Neural cell (in vitro differentiated cells): ENCODE data around the gene MTFP1. TPM values are rescaled to one million over a fixed set of nuclear protein-coding genes. Genes with fewer than 3 reads are reported as not detected.

Source experiments
- H2AFZ ChIP-seq: fragments of 200-600, 300-800 bp; sonication (generic), shearing (Covaris generic); 2 replicates; pipeline ENCODE4 v1.6.0; 2014; ENCODE audit warnings: low read depth, mild to moderate bottlenecking, antibody characterized with exemption, low read length, moderate library complexity
- H3F3A ChIP-seq: fragments of 200-600 bp; shearing (Covaris generic); 2 replicates; pipeline ENCODE4 v1.6.1; 2016; ENCODE audit warnings: mild to moderate bottlenecking, moderate library complexity, mixed read lengths, antibody characterized with exemption, low read length; ENCODE audit not compliant: insufficient read depth, poor library complexity, severe bottlenecking
- H3K27ac ChIP-seq: fragments of 200-600, 300-800 bp; sonication (generic), shearing (Covaris generic); 2 replicates; pipeline ENCODE4 v1.5.1; 2014; ENCODE audit warnings: mild to moderate bottlenecking, low read length, moderate library complexity
- H3K27me3 ChIP-seq: fragments of 300-800, 200-600 bp; sonication (generic), shearing (Covaris generic); 2 replicates; pipeline ENCODE4 v1.6.0; 2014; ENCODE audit warnings: mild to moderate bottlenecking, low read depth, low read length, moderate library complexity; ENCODE audit not compliant: insufficient read depth
- H3K36me3 ChIP-seq: fragments of 300-800, 200-600 bp; sonication (generic), shearing (Covaris generic); 2 replicates; pipeline ENCODE4 v1.5.1; 2014; ENCODE audit warnings: mild to moderate bottlenecking, antibody characterized with exemption, low read length, moderate library complexity; ENCODE audit not compliant: insufficient read depth
- H3K4me2 ChIP-seq: fragments of 300-800, 200-600 bp; sonication (generic), shearing (Covaris generic); 2 replicates; pipeline ENCODE4 v1.6.0; 2014; ENCODE audit warnings: mild to moderate bottlenecking, low read length
- H3K4me3 ChIP-seq: fragments of 300-800, 200-600 bp; sonication (generic), shearing (Covaris generic); 2 replicates; pipeline ENCODE4 v1.5.1; 2014; ENCODE audit warnings: mild to moderate bottlenecking, low read length, moderate library complexity
- H3K79me2 ChIP-seq: fragments of 200-600 bp; shearing (Covaris generic); replicated peaks from 2 replicates; pipeline ENCODE4 v1.6.0; 2014; ENCODE audit warnings: mild to moderate bottlenecking, low read length, moderate library complexity; ENCODE audit not compliant: insufficient read depth
- H3K9ac ChIP-seq: fragments of 300-800, 200-600 bp; sonication (generic), shearing (Covaris generic); 2 replicates; pipeline ENCODE4 v1.6.1; 2016; ENCODE audit warnings: mild to moderate bottlenecking, low read length, mixed read lengths
- H3K9me2 ChIP-seq: fragments of 200-600 bp; shearing (Covaris generic); 2 replicates; pipeline ENCODE4 v1.6.1; 2016; ENCODE audit warnings: mild to moderate bottlenecking, low read length, mixed read lengths; ENCODE audit not compliant: insufficient read depth
- H3K9me3 ChIP-seq: fragments of 200-600, 300-800 bp; sonication (generic), shearing (Covaris generic); 2 replicates; pipeline ENCODE4 v1.6.1; 2016; ENCODE audit warnings: mild to moderate bottlenecking, mixed run types, low read length, moderate library complexity, mixed read lengths
- H4K20me1 ChIP-seq: fragments of 200-600 bp; shearing (Covaris generic); 2 replicates; pipeline ENCODE4 v1.6.1; 2016; ENCODE audit warnings: mild to moderate bottlenecking, mixed run types; ENCODE audit not compliant: insufficient read depth
- EP300 ChIP-seq: fragments of 450-650 bp; conservative IDR thresholded peaks from 2 replicates; pipeline ENCODE4 v1.6.1; 2014; ENCODE audit warnings: antibody characterized with exemption, mild to moderate bottlenecking, moderate library complexity; ENCODE audit not compliant: poor library complexity, severe bottlenecking
- EZH2 ChIP-seq: fragments of 200-600, 300-800 bp; shearing (Covaris generic), sonication (generic); IDR thresholded peaks from 2 replicates; pipeline ENCODE4 v1.6.1; 2014; ENCODE audit warnings: antibody characterized with exemption, low read length, borderline replicate concordance, mild to moderate bottlenecking; ENCODE audit not compliant: insufficient read depth, poor library complexity, severe bottlenecking
- MXI1 ChIP-seq: fragments of 450-650 bp; conservative IDR thresholded peaks from 2 replicates; pipeline ENCODE4 v1.6.1; 2014; ENCODE audit warnings: antibody characterized with exemption, mild to moderate bottlenecking; ENCODE audit not compliant: poor library complexity, severe bottlenecking
- POLR2AphosphoS5 ChIP-seq: IDR thresholded peaks from 2 replicates; pipeline ENCODE4 v1.6.1; 2012
- RAD21 ChIP-seq: fragments of 450-650 bp; conservative IDR thresholded peaks from 2 replicates; pipeline ENCODE4 v1.6.1; 2014; ENCODE audit warnings: antibody characterized with exemption, mild to moderate bottlenecking, moderate library complexity
- REST ChIP-seq: IDR thresholded peaks from 2 replicates; pipeline ENCODE4 v1.6.1; 2012; ENCODE audit warnings: borderline replicate concordance
- SMC3 ChIP-seq: fragments of 450-650 bp; conservative IDR thresholded peaks from 2 replicates; pipeline ENCODE4 v1.6.1; 2014; ENCODE audit warnings: antibody characterized with exemption, mild to moderate bottlenecking, moderate library complexity; ENCODE audit not compliant: poor library complexity
- TAF1 ChIP-seq: IDR thresholded peaks from 2 replicates; pipeline ENCODE4 v1.6.1; 2012; ENCODE audit warnings: low read depth
- polyA plus RNA-seq: library from polyadenylated mRNA; depleted of rRNA; stranded (reverse); fragments of >200 nt; gene quantifications from 2 replicates; pipeline ENCODE4 v1.2.3, GENCODE V29; 2014

MTFP1 gene
- polyA plus RNA-seq, 1 donor from 2014 or later = 8.1 TPM

DNA sequence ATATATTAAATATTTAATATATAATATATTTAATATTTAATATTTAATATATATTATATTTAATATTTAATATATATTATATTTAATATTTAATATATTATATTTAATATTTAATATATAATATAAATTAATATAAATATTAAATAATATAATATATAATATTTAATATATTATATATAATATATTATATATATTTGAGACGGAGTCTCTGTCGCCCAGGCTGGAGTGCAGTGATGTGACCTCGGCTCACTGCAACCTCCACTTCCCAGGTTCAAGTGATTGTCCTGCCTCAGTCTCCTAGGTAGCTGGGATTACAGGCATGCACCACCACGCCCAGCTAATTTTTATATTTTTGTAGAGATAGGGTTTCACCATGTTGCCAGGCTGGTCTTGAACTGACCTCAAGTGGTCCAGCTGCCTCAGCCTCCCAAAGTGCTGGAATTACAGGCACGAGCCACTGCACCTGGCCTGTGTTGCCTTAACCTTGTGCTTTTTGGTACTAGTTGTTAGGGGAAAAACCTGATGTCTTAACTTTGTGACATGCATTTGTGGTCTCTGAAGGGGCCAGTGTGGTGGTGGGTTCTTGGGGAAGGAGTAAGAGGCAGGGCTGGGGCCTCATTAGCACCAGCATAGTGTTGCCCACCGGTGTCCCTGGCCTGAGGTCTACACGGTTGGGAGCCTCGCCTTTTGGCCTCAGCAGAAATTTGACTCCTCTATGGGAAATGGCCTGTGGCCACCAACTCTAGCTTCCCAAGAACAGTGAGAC, 29.7 kb downstream of the MTFP1 start:
- Histone ChIP-seq H3K9me3 (no peaks in the 10 kb centered on the region), H3K27me3 (no peaks in the 10 kb centered on the region), H3K9me2 (no peaks in the 10 kb centered on the region), H3K79me2 (no peaks in the 10 kb centered on the region), H3F3A (no peaks in the 10 kb centered on the region), H3K4me3 (no peak overlapping the region), H3K36me3 (no peaks in the 10 kb centered on the region), H3K27ac (no peak overlapping the region), H3K4me2 (no peak overlapping the region), H2AFZ (no peak overlapping the region), H3K9ac (no peak overlapping the region), H4K20me1 (no peaks in the 10 kb centered on the region)
- no peak for TF ChIP-seq RAD21
- TF ChIP-seq REST = no peak
- no peak for TF ChIP-seq TAF1
- TF ChIP-seq EZH2 = no peak

DNA sequence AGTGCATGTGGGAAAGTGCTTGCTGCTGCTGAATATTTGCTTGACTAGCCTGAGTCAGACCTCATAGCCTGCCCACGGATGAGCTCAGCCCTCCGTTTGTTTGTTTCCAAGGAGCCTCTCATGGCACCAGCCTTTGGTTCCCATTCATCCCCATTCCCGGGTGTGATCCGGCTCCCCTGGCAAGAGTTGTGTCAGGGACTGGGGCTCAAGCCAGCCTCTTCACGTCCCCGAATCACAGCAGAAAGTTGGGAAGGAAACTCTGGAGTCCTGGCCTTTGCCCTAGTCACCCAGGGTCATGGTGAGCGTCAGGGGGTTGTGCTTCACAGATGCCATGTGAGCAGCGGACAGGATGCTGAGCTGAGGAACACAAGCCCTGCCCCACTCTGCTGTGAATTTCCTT, 32.4 kb downstream of the MTFP1 start:
- TF ChIP-seq POLR2AphosphoS5 = no peak
- no peak for TF ChIP-seq EZH2
- no peak for TF ChIP-seq MXI1
- TF ChIP-seq SMC3 = no peak
- no peak for TF ChIP-seq REST
- TF ChIP-seq EP300 = no peak
- Histone ChIP-seq H3K27ac (no peak overlapping the region), H3K4me3 (no peak overlapping the region), H4K20me1 (no peaks in the 10 kb centered on the region), H3K27me3 (no peaks in the 10 kb centered on the region), H3K9ac (no peak overlapping the region), H3K4me2 (no peak overlapping the region), H3K9me2 (no peaks in the 10 kb centered on the region), H3K9me3 (no peaks in the 10 kb centered on the region), H2AFZ (no peak overlapping the region), H3F3A (no peaks in the 10 kb centered on the region), H3K36me3 (no peaks in the 10 kb centered on the region), H3K79me2 (no peaks in the 10 kb centered on the region)
